HG03442 (cell line): ENCODE data around the gene NHLRC3.
A peak's percentile ranks its signal among the peaks of the same experiment; 100 is the strongest.
"Not testable (repeated sequence)": the region's sequence is repeated elsewhere in the genome, so short reads cannot be mapped to it uniquely, and the experiment has no call there.

Experiments
- ATAC-seq: cut with Tn5 transposase; IDR thresholded peaks from one replicate; pipeline ENCODE4 v1.9.1; 2021; ENCODE audit warnings: mild to moderate bottlenecking, moderate library complexity; ENCODE audit not compliant: unreplicated experiment

The NHLRC3 gene

DNA sequence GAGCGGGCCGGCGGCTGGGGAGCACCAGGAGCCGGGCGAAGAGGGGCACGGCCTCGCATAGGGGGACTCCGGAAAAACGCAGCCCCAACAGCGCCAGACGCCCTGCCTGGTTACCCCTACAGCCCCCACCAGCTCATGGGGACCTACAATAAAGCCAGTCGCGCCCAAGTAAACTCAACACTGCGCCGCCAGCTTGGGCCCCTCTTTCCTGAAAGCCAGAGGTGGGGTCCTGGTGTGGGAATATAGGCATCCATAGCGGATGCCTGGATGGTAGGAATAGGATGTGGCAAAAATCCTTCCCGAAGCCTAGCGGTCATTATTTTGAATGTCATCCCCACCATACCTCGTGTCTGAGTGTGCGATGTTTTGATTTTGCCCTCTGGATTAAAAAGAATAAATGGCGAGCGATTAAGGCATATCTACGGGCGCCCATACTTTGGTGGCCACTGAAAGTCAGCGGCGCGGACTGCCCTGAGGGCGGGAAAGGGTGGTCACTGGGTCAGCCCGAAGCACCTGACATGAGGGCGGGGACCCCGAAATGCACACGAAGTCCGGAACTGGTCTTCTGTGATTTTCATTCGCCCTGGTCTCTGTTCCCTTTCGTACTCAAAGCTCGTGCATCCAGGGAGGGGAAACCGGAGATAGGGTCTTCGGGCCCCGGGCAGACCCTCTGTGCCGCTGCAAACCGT is at the start of gene NHLRC3, which contains the start of gene PROSER1:
Gene NHLRC3 (plus strand): TSS at position 577 of the 689 bp plus-strand sequence. CDS start 184 bp downstream, outside the sequence.
Gene PROSER1 (minus strand): TSS at position 210 of the 689 bp plus-strand sequence. CDS start 847 bp downstream, outside the sequence.
- peak; percentile 71 for ATAC-seq

- ATAC-seq = no peak
These were observed 47.6 kb upstream of the NHLRC3 start, which contains the start of gene STOML3 for GRCh38 chr13:38990693-38991092. STOML3 (minus strand) TSS chr13:38990831; CDS start chr13:38990721, 110 bp downstream.

DNA sequence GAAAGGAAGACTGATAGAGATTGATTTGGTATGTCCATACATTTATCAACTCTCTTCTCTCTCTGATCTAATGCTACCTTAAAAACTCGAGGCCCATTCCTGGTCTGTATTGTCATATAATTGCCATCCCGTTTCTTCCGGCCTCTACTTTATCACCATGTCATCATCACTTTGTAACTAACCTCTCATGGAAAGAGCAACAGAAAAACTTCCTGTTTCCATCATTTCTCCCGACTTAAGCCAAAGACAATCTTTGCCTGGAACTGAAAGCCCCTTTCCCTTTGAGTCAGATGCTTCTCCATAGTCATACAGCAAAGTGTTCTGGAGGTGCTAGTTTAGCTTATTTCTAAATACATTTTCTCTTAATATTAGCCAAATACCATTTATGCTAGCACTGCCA is 44.9 kb upstream of the NHLRC3 start:
- ATAC-seq = no peak

- no peak for ATAC-seq
These were observed 39.5 kb upstream of the NHLRC3 start for GRCh38 chr13:38998739-38999138.

GRCh38 chr13:39006371-39007111 is 31.7 kb upstream of the NHLRC3 start:
- not testable (repeated sequence) for ATAC-seq

- ATAC-seq = no peak
These were observed 25.6 kb upstream of the NHLRC3 start for GRCh38 chr13:39012608-39013007.

GRCh38 chr13:39013462-39013861 is 24.8 kb upstream of the NHLRC3 start:
- no peak for ATAC-seq

DNA sequence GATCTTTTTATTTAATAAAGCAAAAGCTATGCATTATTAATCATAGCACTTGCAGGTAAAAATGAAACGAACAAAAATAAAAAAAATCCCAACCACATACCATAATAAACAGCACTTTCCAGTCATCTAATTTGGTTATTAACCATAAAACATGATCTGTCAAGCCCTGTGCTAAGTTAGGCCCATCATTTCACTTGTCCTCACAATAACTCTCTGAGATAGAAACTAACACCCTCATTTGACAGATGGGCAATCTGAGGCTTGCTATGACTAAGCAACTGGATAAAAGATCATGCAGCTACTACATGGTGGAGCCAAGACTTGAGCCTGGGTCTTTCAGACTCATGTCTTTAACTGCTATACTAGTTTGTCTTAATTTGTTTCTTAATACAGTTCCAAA is 22.2 kb upstream of the NHLRC3 start:
- peak; percentile 95 for ATAC-seq

GRCh38 chr13:39016787-39017186 is 21.5 kb upstream of the NHLRC3 start:
- ATAC-seq = peak; percentile 68

DNA sequence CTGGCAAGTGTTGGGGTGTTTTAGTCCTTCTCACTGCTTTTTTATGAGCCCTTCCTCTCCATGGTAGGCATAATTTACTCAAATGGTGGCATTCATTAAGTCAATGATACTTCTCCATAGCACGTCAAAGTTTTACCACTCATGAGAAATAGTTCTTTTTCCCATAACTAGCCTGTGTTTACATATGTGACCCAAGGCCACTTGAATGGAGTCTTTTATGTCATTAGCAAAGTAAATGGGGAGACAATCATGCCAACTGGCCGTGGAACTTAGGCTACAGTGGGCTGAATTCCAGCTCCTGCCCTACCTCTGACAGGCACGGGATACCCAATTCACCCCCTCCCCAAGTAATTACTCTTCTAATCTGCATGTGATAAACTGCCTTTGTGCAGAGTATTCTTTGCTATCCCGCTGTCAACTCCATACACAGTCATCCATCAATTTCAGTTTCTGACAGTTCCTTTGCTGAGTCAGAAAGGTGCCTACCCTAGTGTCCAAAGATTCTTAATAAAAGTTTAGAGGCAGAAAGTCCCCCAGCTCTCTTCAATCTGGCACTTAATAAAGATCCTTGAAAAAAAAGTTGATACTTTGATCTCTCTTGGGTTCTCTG is 17.3 kb upstream of the NHLRC3 start:
- ATAC-seq = no peak

DNA sequence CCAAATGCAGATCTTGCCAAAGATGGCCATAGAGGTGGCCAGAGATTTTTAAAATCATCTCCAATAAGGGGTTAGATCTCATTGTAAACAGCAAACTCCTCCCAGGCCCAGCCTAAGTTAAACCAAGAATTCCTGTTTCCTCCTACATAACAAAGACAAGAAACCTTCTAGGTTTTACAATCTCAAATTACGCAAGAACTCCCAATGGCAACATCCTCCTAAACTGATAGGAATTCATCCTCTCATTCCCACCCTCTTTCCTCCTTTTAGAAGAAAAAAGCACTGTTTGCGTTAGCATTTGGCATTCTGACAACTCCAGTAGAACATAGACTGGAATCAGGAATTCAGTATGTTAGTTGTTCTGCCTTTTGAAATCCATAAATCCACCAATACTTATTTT is 14.9 kb upstream of the NHLRC3 start:
- ATAC-seq = no peak

- ATAC-seq = no peak
These were observed 14.5 kb upstream of the NHLRC3 start for GRCh38 chr13:39023761-39024160.

- no peak for ATAC-seq
These were observed 12.8 kb upstream of the NHLRC3 start for GRCh38 chr13:39025433-39025839.

DNA sequence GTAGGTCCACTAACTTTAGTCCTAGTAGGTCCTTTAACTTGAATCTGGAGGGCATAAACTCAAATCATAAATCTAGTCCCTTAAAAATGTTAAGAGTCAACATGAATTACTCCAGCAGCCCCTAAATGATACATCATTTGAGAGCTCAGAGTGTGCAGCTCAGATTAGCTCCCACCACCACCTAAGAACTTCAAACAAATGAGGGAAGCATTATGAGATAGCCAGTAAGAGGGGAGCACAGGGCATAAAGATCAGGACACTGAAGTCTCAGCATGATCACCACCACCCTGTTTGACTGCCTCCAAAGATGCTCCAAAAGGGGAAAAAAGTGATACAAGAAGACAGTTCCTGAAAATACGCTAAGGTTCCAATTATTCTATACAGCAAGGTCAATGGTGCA is 6.1 kb upstream of the NHLRC3 start:
- ATAC-seq = no peak

DNA sequence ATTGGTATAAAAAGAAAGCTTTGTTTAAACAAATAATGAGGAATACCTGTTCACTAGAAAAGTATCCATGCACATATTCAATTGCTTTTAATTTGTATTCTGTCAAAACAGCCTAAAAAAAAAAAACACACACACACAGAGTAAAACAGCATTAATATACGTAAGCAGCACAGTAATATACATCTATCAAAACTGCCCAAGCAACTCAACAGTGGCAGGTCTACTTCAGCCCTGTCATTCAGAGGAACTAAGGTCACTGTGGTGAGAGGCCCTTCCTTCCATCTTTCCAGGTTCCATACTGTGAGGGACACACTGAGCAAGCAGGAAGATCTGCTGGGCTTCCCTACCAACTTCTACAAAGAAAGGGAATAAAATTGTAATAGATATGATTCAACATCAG is 4.2 kb upstream of the NHLRC3 start:
- ATAC-seq = no peak

GRCh38 chr13:39035204-39035603 is 3.1 kb upstream of the NHLRC3 start:
- no peak for ATAC-seq

GRCh38 chr13:39035799-39036198 is 2.5 kb upstream of the NHLRC3 start:
- no peak for ATAC-seq

DNA sequence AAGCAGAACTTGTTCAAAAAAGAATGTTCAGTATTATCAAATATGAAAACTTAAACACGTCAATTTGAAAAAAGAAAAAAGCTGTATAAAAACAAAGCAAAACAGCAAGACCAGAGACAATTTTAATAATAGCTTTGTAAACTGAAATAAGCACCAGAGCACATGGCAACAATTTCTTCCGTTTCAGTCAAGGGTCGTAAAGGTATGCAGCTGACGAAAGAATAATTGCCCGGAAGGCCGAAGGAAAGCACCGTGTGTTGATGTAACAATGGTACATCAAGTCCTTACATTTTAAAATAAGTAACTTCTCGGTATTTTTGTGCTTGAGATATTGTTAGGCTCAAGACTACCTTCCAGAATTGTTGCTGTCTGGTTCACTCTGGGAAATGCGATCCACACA is 2.0 kb upstream of the NHLRC3 start:
- no peak for ATAC-seq

DNA sequence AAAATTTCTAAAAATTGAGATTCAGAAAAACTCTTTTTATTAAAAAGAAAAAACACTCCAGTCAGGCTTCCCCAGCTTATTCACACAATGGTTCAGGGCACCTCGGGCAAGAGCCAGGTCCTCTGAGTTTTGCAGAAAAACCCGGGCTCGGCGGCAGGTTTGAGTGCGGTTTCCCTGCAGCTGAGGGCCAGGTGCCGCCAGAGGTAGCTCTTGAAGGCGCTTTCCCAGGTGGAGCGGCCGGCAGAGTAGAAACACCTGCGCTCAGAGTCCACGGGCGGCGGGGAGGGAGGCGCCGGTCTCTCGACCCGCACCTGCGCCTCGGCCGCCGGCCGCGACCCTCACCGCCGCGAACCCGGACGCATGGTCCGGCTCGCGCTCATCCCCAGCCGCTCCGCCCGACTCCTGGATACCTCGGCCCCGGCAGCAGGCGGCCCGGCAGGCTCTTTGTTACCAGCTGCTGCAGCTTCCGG is 811 bp upstream of the NHLRC3 start:
- ATAC-seq = peak; percentile 15

DNA sequence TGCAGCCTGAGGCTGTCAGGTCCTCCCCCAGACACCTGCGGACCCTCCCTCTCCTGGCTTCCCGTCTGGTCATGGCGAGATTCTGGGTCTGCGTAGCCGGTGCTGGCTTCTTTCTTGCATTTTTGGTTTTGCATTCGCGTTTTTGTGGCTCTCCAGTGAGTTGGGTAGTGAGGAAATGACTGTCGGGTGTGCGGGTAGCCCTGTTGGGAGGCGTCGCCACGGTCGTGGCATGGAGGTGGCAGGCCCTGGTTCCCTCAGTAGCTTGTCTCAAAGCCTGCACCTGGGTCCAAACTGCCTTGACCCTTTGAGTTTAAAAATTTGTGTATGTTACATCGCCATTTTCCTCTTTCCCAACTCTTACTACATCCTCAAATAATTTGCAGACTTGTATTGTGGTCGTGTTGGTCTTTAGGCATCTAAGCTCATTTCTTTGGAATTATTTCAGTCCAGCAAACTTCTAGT is 344 bp downstream of the NHLRC3 start:
- peak; percentile 30 for ATAC-seq

GRCh38 chr13:39039041-39039440 is 785 bp downstream of the NHLRC3 start:
- ATAC-seq = no peak
